ENCODE results near the gene SIVA1. TPM values are rescaled to one million over a fixed set of nuclear protein-coding genes. Genes with fewer than 3 reads are reported as not detected.
A peak's percentile ranks its signal among the peaks of the same experiment; 100 is the strongest.

Gene SIVA1
- total and polyA plus RNA-seq, 9 of the 15 experiments (the other 6 are each of a cell fraction or from before 2014, with no cell fraction given) = 4.2 to 186 (median 54.2) TPM

GRCh38 chr14:104795781-104796686 lies 43.1 kb downstream of the SIVA1 start (continued):
- TF ChIP-seq CEBPZ (IDR thresholded peaks at IDR 0.05; ENCODE audit: borderline replicate concordance, low read depth, low read length) (no peak), HMG20A (CRISPR knock-in tag; conservative IDR thresholded peaks at IDR 0.05) (no peak), DIDO1 (tag; IDR thresholded peaks at IDR 0.05; ENCODE audit: low read depth) (no peak), YY1 (IDR thresholded peaks at IDR 0.05; ENCODE audit: borderline replicate concordance in 1 of 3, control insufficient read depth in 1 of 3, extremely low read depth in 1 of 3, insufficient read depth in 3 of 3, insufficient read length in 1 of 3, insufficient replicate concordance in 2 of 3, low read depth in 1 of 3, low read length in 2 of 3) (peak in 1 of 3 experiments; percentile 7), ZNF134 (CRISPR knock-in tag; conservative IDR thresholded peaks at IDR 0.05) (no peak), JUND (IDR thresholded peaks at IDR 0.05; ENCODE audit: borderline replicate concordance, low read depth, low read length) (no peak), JUND (tag; IDR thresholded peaks at IDR 0.05; ENCODE audit: borderline replicate concordance, low read depth, low read length) (no peak), NONO (IDR thresholded peaks at IDR 0.05; ENCODE audit: low read depth in 2 of 2, low read length in 1 of 2) (0 out of 4 replicates have a peak, but pooled peaks of 1 of the 2 experiments have one; percentile 11), HDAC2 (IDR thresholded peaks at IDR 0.05) (no peak), ERF (CRISPR knock-in tag; IDR thresholded peaks at IDR 0.05) (no peak), ZNF445 (CRISPR knock-in tag; IDR thresholded peaks at IDR 0.05; ENCODE audit: low read depth) (no peak), BCL6 (CRISPR knock-in tag; IDR thresholded peaks at IDR 0.05) (no peak), RBBP5 (IDR thresholded peaks at IDR 0.05; ENCODE audit: borderline replicate concordance, insufficient read depth, low read length, poor library complexity, severe bottlenecking) (peak; percentile 7)
- TF ChIP-seq, protein P1, sequence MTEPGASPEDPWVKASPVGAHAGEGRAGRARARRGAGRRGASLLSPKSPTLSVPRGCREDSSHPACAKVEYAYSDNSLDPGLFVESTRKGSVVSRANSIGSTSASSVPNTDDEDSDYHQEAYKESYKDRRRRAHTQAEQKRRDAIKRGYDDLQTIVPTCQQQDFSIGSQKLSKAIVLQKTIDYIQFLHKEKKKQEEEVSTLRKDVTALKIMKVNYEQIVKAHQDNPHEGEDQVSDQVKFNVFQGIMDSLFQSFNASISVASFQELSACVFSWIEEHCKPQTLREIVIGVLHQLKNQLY (CRISPR knock-in tag; conservative IDR thresholded peaks at IDR 0.05) = 0 out of 4 replicates have a peak, but pooled peaks of 1 of the 2 experiments have one; percentile 38
- TF ChIP-seq, protein P2, sequence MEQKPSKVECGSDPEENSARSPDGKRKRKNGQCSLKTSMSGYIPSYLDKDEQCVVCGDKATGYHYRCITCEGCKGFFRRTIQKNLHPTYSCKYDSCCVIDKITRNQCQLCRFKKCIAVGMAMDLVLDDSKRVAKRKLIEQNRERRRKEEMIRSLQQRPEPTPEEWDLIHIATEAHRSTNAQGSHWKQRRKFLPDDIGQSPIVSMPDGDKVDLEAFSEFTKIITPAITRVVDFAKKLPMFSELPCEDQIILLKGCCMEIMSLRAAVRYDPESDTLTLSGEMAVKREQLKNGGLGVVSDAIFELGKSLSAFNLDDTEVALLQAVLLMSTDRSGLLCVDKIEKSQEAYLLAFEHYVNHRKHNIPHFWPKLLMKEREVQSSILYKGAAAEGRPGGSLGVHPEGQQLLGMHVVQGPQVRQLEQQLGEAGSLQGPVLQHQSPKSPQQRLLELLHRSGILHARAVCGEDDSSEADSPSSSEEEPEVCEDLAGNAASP (IDR thresholded peaks at IDR 0.05) = no peak
- TF ChIP-seq, protein P3, sequence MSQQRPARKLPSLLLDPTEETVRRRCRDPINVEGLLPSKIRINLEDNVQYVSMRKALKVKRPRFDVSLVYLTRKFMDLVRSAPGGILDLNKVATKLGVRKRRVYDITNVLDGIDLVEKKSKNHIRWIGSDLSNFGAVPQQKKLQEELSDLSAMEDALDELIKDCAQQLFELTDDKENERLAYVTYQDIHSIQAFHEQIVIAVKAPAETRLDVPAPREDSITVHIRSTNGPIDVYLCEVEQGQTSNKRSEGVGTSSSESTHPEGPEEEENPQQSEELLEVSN (IDR thresholded peaks at IDR 0.05; ENCODE audit: borderline replicate concordance in 1 of 2, extremely low read depth in 1 of 2, insufficient read depth in 1 of 2, insufficient read length in 1 of 2, low read depth in 1 of 2, low read length in 1 of 2, poor library complexity in 1 of 2, severe bottlenecking in 1 of 2) = peak in 1 of 2 experiments; percentile 65

Measured in K562 (cell line).